Right ventricle myocardium inferior (tissue), 1 donor: ENCODE results near the gene DUS1L. TPM values are rescaled to one million over a fixed set of nuclear protein-coding genes. Genes with fewer than 3 reads are reported as not detected.
A peak's percentile ranks its signal among the peaks of the same experiment; 100 is the strongest.

Experiments
- ATAC-seq: fragments of 200-7000 bp; cut with Tn5 transposase; one replicate; pipeline ENCODE4 v1.9.1; 2020; ENCODE audit warnings: mild to moderate bottlenecking, moderate library complexity
- DNase-seq: peaks from one replicate; pipeline ENCODE4 v3.0.0; 2021; ENCODE audit errors: missing footprints
- intact Hi-C: fragments of 100-400 bp; cut with DNase I; formaldehyde crosslinking; loops from one replicate; pipeline ENCODE4 v1.11.0; 2022
- total RNA-seq: library from RNA; stranded (reverse); fragmentation: NEBNext Ultra II Directional; extraction: Animal tissue kit (Norgen Biotek cat#: 25700); gene quantifications from one replicate; pipeline ENCODE4 v1.2.1, GENCODE V29; 2021
- donor health status: DM: no; HTN: yes; CAD: no; lungs with severe emphysema.

Gene DUS1L
- total RNA-seq, 1 donor from 2014 or later, result 59.3 TPM

DNA sequence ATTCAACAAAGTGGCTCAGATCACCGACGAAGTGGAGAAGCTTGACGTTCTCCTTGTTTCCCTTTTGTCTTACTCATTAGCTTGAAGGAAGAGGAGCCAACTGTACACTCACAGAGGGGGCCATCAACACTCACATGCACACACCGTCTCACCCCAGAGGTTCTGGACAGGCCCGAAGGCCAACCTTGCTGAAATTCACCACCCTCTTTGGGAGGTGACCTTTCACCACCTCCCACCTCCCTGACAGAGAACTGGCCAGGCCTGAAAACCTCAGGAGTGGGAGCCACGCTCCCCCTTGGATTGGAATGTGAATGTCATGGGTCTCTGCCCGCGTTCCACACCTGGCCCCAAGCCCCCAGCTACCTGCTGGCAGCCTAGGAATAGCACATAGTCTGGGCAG is 30.1 kb downstream of the DUS1L start:
- intact Hi-C loops, result loop anchor here (5.0 kb wide), 1 partner anchor 257 kb away; no protein-coding TSS in a partner anchor
- ATAC-seq, result no peak
- no peak for DNase-seq

DNA sequence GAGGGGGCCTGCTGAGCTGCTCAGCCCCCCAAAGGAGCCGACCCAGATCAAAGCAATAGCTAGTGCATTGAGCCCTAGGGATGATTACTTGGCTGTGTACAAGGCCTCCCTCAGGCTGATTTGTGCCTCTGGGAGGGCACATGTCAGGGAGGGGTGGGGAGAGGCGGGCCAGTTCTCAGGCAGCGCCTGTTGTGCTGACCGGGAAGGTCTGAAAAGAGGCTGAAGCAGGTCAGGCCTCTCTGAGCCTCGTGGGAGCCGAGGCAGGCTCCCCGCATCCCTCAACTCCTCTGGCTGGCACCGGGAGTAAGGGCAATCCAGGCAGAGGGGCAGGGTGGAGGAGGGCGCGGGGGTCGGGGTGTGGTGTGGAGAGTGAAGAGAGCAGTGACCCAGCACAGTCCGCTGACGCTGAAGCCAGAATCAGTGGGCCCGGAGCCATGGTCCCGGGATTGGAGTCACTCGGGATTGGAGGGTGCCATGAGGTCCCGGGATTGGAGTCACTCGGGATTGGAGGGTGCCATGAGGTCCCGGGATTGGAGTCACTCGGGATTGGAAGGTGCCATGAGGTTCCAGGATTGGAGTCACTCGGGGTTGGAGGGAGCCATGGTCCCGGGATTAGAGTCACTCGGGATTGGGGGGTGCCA is 31.1 kb downstream of the DUS1L start:
- ATAC-seq, result no peak
- intact Hi-C loops, result loop anchor here (5.0 kb wide), 1 partner anchor 258 kb away; no protein-coding TSS in a partner anchor
- DNase-seq, result no peak

DNA sequence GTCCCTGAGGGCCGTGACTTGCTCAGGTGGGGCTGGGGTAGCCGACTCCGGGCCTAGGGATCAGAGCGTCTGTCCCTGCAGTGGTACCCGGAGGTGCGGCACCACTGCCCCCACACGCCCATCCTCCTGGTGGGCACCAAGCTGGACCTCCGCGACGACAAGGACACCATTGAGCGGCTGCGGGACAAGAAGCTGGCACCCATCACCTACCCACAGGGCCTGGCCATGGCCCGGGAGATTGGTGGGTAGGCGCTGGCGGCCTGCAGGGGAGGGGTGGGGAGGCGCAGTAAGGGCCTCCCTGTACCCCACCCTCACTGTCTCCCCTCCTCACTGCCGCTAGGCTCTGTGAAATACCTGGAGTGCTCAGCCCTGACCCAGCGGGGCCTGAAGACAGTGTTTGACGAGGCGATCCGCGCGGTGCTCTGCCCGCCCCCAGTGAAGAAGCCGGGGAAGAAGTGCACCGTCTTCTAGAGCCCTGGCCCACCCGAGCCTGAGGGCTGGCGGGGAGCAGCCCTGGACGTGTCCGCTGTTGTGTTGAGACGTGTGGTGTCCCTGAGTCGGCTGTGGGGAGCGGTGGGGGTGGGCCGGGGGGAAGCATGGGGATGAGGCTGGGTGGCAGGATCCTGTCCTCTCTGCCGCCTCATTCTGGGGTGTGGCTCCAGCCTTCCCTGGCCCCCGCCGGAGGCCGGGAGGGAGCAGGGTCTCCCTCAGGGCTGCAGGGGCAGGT is 32.1 kb downstream of the DUS1L start:
- intact Hi-C loops, result no loop called here
- ATAC-seq, result no peak
- no peak for DNase-seq

DNA sequence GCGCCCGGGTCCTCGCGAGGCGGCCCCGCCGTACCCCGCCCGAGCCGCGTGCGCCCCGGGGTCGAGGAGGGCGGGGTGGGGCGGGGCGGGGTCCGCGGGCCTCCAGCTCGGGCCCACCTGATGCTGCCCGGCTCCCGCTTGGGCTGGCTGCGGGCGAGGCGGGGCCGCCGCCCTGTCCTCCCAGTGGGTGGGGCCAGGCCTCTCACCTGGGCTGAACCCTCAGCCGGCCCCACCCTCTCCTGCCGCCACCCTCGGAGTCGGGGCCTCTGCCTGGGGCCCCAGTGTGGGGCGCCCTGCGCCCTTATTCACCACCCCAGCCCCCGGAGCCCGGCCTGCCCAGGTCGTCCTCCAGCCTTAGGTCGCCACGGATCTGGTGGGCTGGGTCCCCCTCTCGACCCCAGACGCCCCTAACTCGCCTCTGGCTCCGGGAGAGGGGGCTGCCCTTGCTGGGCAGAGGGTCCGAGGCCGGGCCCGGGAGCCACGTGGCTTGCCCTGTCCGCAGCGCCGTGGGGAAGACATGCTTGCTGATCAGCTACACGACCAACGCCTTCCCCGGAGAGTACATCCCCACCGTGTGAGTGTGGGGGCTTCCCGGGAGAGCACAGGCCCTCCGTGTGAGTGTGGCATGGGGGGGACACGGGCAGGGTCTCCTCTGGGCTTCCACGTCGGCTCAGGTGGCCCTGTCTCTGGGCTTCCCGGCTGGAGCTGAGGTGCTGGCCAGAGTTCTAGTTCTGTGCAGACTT is 33.5 kb downstream of the DUS1L start:
- intact Hi-C loops, result no loop called here
- no peak for ATAC-seq

DNA sequence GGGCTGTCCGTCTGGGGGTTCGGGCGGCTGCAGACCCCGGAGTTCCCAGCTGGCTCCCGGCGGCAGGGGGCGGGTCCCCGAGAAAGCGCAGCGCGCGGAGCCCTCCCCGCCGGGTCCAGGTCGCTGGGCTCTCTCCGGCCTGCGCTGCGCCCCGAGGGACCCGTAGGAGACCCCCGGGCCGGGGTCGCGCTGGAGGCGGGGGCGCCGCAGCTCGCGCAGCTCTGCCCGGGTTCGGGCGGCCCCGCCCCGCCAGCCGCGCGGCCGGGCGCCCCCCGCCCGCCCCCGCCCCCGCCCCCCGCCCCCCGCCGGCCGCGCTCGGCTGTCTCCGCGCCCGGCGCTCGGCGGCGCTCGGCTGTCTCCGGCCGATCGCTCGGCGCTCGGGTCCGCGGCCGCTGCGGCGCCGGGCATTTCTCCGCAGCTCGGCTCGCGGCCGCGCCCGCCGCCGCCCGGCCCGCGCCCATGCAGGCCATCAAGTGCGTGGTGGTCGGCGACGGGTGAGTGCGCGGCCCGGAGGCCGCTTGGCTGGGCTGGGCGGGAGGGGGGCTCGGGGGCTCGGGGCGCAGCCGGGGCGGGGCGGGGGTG is 34.2 kb downstream of the DUS1L start, which contains the start of gene RAC3:
Gene RAC3, plus strand, starts transcription at position 376 of the 582 bp plus-strand sequence. Its CDS starts 84 bp downstream, at position 460.
- intact Hi-C loops, result no loop called here
- no peak for ATAC-seq
- DNase-seq, result no peak

More for the DNA sequence above, 33.5 kb downstream of the DUS1L start:
- DNase-seq, result no peak

DNA sequence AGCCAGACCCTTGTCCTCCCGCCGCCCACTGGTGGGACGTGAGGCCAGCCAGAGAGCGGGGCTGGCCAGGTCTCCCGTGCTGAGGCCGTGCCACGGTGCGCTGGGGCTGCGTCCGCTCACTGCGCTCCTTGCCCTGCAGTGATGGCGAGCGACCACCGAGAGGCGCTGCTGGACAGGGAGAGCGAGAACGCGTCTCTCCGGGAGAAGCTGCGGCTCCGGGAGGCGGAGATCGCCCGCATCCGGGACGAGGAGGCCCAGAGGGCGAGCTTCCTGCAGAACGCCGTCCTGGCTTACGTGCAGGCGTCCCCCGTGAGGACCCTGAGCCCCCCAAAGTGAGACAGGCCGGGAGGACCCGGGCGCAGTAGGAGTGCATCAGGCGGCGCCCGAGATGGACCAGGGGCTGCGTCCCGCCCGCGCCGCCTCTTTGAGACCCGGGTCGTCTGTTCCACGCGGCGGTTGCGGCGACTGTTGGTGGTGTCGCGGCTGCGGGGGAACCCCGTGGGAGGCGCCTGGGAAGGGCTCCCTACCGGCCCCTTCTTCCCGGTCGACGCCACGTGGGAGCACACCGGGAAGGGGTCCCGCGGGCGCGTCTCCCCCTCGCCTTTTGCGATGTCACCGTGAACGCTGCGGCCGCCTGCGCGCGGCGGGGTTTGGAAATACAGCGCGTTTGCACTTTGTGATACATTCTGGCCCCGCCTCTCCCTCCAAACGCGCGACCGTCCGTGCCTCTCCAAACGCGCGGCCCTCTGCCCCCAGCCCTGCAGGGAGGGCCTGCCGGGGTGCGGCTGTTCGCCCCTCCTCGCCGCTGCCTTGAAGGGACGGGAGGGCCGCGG is 34.9 kb downstream of the DUS1L start:
- intact Hi-C loops, result loop anchor here (1.0 kb wide), 2 partner anchors 14 to 123 kb away; no protein-coding TSS in a partner anchor
- peak; percentile 85 for ATAC-seq
- DNase-seq, result peak; percentile 92

DNA sequence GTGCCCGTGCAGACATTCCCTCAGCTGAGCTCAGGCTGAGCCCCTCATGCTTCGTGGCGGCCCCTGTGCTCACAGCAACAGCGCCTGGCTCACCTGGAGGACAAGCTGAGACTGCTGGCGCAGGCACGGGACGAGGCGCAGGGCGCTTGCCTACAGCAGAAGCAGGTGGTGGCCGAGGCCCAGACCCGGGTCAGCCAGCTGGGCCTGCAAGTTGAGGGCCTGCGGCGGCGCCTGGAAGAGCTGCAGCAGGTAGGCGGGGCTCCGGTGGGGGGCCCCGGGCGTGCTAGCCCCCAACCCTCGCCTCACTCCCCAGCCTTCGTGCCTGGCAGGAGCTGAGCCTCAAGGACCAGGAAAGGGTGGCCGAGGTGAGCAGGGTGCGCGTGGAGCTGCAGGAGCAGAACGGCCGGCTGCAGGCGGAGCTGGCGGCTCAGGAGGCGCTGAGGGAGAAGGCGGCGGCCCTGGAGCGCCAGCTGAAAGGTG is 35.6 kb downstream of the DUS1L start:
- DNase-seq, result no peak
- peak; percentile 2 for ATAC-seq

DNA sequence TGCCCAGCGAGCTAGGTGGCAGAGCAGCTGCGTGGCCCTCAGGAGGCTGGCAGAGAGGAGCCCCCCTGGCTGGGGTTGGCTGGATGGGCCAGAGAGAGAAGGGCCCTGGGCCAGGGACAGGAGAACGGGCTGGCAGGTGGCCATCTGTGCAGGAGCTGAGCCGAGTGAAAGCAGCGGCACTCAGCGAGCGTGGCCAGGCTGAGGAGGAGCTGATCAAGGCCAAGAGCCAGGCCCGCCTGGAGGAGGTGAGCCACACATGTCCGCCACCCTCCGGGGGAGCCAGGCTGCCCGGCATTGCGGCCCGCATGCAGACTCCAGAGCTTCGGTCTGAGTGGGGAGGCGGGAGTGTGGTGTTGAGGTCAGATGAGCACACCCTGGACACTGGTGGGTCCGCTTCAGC is 36.2 kb downstream of the DUS1L start:
- ATAC-seq (peak; percentile 23), DNase-seq (no peak)
- intact Hi-C loops, result no loop called here

More for the DNA sequence above, 35.6 kb downstream of the DUS1L start:
- intact Hi-C loops, result loop anchor here (1.0 kb wide), 2 partner anchors 14 to 123 kb away; no protein-coding TSS in a partner anchor

DNA sequence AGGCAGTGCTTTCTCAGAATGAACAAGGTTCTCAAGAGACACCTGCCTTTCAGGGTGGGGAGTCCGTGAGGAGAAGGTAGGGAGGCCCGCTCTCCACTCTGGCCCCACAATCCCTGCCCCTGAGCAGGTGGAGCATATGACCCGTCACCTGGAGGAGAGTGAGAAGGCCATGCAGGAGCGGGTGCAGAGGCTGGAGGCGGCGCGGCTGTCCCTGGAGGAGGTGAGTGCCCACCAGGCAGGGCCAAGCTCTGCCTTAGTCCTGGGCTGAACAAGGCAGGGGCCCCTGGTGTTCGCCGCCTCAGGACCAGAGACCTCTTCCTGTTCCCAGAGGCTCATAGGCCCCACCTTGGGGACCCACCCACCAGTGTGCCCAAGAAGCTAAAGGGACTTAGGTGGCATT is 36.6 kb downstream of the DUS1L start:
- intact Hi-C loops, result no loop called here
- DNase-seq, result no peak
- ATAC-seq, result no peak

DNA sequence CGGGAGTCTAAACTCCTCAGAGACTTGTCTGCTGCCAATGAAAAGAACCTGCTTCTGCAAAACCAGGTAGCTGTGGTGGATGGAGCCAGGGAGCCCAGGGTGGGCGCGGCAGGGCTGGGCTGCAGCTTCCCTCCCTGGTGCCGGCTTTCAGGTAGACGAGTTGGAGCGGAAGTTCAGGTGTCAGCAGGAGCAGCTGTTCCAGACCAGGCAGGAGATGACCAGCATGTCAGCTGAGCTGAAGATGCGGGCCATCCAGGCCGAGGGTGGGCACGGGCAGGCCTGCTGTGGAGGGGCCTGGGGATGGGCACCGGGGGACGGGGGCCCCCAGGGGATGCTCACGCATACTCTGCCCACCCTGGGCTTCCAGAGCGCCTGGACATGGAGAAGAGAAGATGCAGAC is 37.4 kb downstream of the DUS1L start:
- ATAC-seq, result no peak
- intact Hi-C loops, result no loop called here

DNA sequence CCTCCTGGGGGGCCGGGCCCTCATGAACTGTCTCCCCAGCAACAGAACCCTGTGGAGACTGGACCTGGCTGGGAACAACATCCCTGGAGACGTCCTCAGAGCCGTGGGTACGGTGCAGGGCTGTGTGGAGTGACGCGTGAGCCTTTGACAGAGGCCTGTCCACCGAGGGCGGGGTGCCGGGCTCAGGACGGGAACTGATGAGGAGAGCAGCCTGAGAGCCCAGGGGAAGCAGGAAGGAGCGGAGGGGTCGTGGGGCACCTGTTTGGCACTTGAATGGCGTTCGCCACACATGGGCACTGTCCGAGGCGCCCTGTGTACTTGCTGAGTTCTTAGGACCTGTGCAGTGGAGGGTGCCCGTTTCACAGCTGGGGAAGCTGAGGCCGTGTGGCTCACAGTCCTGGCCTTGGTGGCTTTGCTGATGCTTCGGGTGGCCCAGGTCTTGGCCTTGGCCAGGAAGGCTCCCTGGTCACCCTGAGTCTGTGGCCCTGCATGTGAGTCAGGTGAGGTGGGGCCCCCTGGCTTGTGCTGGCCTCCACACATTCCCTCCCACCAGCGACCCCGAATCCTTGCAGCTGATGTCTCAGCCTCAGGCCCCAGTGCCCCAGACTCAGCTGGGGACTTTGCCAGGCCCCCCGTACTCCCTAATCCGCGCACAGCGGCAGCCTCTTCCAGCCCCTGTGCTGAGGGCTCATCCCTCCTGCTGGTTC is 40.0 kb downstream of the DUS1L start:
- ATAC-seq, result no peak
- intact Hi-C loops, result no loop called here
- no peak for DNase-seq

More for the DNA sequence above, 37.4 kb downstream of the DUS1L start:
- no peak for DNase-seq

DNA sequence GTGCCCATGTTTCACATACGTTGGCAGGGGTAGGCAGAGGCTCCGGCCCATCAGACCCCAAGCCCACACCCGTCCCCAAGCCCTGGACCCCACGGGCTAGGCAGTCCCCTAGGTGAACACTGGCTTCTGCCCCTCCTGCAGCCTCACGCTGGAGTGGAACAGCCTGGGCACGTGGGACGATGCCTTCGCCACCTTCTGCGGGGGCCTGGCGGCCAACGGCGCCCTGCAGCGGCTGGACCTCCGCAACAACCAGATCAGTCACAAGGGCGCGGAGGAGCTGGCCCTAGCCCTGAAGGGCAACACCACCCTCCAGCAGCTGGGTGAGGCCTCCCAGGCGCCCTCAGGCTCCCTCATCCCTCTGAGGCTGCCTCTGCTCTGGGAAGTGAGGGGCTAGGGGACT is 40.7 kb downstream of the DUS1L start:
- ATAC-seq (no peak), DNase-seq (no peak)
- intact Hi-C loops, result no loop called here

DNA sequence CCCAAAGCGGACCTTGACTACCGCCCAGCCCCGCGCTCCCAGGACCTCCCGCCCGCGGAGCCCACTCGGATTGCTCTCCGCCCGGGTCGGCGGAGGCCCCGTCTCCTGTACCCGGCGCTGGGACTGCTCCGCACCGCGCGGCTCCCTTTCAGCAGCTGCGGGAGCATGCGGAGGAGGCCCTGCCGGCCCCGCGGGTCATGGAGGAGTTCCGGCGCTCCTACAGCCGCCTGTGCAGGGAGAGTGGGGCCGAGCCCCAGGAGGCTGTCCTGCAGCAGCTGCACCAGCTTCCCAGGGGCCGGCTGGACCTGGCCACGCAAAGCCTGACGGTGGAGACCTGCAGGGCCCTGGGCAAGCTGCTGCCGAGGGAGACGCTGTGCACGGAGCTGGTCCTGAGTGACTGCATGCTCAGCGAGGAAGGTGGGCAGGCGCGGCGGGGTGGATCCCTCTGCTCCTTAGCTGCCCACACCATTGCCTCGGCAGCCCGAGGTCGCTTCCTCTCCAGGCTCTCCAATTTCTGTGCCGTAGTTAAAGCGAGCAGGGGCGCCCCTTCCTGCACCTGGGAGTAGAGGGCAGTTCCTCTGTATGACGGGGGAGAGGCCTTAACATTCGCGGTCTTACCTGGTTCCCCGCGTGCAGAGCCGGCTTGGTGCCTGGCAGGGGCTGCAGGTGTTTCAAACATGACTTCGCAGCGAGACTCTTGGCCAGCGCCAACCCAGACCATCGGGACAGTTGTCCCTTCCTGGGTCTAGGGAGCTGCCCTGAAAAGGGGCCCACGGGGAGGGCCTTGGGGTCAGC is 42.0 kb downstream of the DUS1L start:
- ATAC-seq (no peak), DNase-seq (no peak)
- intact Hi-C loops, result no loop called here

DNA sequence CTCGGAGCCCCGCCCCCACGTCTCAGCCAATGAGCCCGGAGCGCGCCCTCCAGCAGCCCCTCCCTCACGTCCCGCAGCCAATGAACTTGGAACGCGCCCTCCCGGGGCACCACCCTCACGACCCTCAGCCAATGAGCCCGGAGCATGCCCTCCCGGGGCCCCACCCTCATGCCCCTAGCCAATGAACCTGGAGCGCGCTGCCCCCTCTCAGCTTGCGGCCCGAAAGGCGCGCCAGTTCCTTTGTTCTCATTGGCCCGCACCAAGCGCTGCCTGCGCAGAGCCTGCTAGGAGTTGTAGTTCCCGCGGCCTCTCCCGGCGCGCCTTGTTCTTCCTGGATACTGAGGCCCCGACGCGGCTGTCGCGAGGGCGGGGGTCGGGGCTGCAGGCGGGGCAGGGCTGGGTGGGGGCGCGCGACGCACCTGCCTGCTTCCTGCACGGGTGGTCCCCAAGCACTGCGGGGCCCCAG is 42.6 kb downstream of the DUS1L start, which contains the start of gene LRRC45:
Gene LRRC45, plus strand, starts transcription at position 325 of the 466 bp plus-strand sequence. CDS start 339 bp downstream, outside the sequence.
- peak; percentile 100 for DNase-seq
- intact Hi-C loops, result no loop called here
- ATAC-seq, result peak; percentile 95

DNA sequence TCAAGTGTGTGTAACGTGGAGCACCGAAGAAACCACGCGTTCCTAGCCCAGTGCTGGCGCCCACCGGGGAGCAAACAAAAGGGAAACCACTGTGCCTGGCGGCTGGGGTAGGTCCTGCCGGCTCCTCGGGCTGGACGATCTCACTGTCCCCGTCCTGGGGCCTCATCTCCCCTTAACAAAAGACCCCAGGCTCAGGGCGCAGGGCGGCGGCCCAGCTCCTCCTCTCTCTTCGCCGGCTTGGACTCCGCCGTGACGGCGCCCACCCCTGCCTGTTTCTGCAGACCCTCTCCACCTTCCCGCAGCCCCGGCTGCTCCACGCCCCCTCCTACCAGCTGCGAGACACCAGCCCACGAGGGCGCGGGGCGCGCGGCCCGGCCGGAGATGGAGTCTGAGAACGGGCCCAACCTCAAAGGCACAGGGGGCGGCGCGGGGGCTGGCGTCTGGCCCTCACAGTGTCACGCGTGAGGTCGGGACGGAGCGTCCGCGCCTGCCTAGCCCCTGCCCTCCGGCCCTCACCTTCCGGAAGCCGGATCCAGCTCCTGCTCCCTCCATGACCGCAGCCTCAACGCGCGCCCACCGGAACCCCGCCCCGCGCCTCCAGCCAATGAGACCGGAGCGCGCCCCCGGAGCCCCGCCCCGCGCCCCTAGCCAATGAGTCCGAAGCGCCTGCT is 43.2 kb downstream of the DUS1L start, which contains the start of gene CENPX:
Gene CENPX, minus strand, starts transcription at position 569 of the 671 bp plus-strand sequence. Its CDS starts 17 bp downstream, at position 552.
- no peak for ATAC-seq
- intact Hi-C loops, result no loop called here
- DNase-seq, result peak; percentile 82

DNA sequence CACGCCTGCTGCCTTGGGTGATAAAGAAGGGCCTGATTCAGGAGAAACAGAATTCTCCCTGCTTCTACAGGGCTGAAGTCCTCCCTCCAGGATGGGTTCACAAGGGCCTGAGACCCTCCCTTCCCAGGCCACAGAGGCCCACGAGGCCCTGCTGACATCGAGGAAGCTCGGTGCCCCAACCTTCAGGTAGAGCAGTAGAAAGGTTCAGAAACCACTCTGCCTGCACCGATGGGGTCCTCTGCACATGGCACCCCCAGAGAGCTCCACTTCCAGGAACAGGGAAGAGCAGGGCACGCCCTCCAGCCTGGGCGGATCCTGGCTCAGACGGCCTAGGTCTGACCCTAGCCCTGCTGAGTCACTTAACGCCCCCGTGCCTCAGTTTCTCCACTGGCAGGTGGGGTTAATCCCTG is 43.7 kb downstream of the DUS1L start:
- intact Hi-C loops, result loop anchor here (1.0 kb wide), 1 partner anchor 63 kb away; no protein-coding TSS in a partner anchor
- ATAC-seq (no peak), DNase-seq (no peak)
